CD4-positive, alpha-beta T cell treated with Interleukin-15 for 4 hours (primary cell): Measurements from ENCODE around the gene PDCD11.
A peak's percentile ranks its signal among the peaks of the same experiment; 100 is the strongest.
"Not testable (repeated sequence)": the region's sequence is repeated elsewhere in the genome, so short reads cannot be mapped to it uniquely, and the experiment has no call there.

Experiments used
- DNase-seq: peaks from one replicate; pipeline ENCODE4 v3.0.0-alpha.2; 2020; ENCODE audit warnings: low spot score

PDCD11 gene

GRCh38 chr10:103416436-103417147 is 20.2 kb downstream of the PDCD11 start:
- peak; percentile 70 for DNase-seq

GRCh38 chr10:103417148-103417469 is 20.7 kb downstream of the PDCD11 start:
- not testable (repeated sequence) for DNase-seq

- no peak for DNase-seq
Measured at GRCh38 chr10:103417601-103418000, 21.2 kb downstream of the PDCD11 start.

GRCh38 chr10:103419101-103419500 is 22.7 kb downstream of the PDCD11 start:
- DNase-seq: no peak

- no peak for DNase-seq
Measured at GRCh38 chr10:103423748-103424147, 27.3 kb downstream of the PDCD11 start.

- no peak for DNase-seq
Measured at GRCh38 chr10:103427866-103428265, 31.4 kb downstream of the PDCD11 start.

- DNase-seq: no peak
Measured at GRCh38 chr10:103428989-103429643, 32.7 kb downstream of the PDCD11 start.

- peak; percentile 9 for DNase-seq
Measured at GRCh38 chr10:103429647-103430046, 33.2 kb downstream of the PDCD11 start.

GRCh38 chr10:103431902-103432301 is 35.5 kb downstream of the PDCD11 start:
- no peak for DNase-seq

GRCh38 chr10:103433858-103434257 is 37.4 kb downstream of the PDCD11 start:
- DNase-seq: no peak

- DNase-seq: no peak
Measured at GRCh38 chr10:103439776-103440175, 43.4 kb downstream of the PDCD11 start.

- DNase-seq: no peak
Measured at GRCh38 chr10:103440416-103440815, 44.0 kb downstream of the PDCD11 start.

GRCh38 chr10:103441206-103441605 is 44.8 kb downstream of the PDCD11 start:
- DNase-seq: no peak

GRCh38 chr10:103441611-103442010 is 45.2 kb downstream of the PDCD11 start:
- no peak for DNase-seq

- DNase-seq: no peak
Measured at GRCh38 chr10:103442031-103442461, 45.6 kb downstream of the PDCD11 start.

GRCh38 chr10:103443475-103444185 is 47.2 kb downstream of the PDCD11 start:
- DNase-seq: no peak

GRCh38 chr10:103444478-103444877 is 48.1 kb downstream of the PDCD11 start:
- no peak for DNase-seq

- no peak for DNase-seq
Measured at GRCh38 chr10:103445366-103445765, 48.9 kb downstream of the PDCD11 start.

- no peak for DNase-seq
Measured at GRCh38 chr10:103445767-103446567, 49.5 kb downstream of the PDCD11 start.

GRCh38 chr10:103447187-103447586 is 50.8 kb downstream of the PDCD11 start:
- no peak for DNase-seq

- DNase-seq: no peak
Measured at GRCh38 chr10:103448746-103449145, 52.3 kb downstream of the PDCD11 start.
